OCI-LY3 (cell line): ENCODE measurements around the gene MT1HL1.

ENCODE experiments used
- EZH2phosphoT487 ChIP-seq: fragments of 200-600 bp; shearing (Covaris generic); IDR thresholded peaks from 2 replicates; pipeline ENCODE4 v1.6.1; 2018; ENCODE audit warnings: antibody characterized with exemption, mixed run types, low read depth
- TF ChIP-seq, protein P1 (sequence below): fragments of 200-600, 300-600 bp; sonication (generic); IDR thresholded peaks from 2 replicates; pipeline ENCODE4 v1.5.1; 2014; ENCODE audit warnings: antibody characterized with exemption, low read length, low read depth

DNA sequence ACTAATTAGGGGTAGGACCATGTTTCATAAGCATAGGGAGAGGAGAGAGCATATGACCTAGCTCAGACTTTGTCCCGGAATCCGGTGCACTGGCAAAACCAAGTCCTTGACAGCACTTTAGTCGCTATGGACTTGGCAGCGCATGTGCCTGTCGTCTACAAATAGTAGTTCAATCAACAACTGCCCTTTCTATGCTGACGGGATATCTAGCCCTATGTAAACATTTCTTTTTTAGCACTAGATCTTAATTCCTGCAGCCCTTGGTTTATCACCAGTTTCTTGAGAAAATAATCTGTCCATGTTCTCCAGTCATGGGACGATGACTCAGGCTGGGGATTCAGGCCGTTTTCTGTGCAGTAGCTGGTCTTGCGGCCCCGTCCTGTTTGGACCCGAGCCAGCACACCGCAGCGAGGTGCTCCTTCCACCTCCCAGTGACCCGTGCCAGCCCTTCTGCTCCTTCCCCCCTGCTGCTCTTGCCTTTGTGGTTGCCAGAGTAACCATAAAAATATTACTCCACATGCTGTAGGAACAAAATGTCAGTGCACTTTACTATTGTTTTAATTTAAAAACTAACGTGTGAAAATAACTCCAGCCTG, 8.6 kb upstream of the MT1HL1 start:
- TF ChIP-seq, protein P1, sequence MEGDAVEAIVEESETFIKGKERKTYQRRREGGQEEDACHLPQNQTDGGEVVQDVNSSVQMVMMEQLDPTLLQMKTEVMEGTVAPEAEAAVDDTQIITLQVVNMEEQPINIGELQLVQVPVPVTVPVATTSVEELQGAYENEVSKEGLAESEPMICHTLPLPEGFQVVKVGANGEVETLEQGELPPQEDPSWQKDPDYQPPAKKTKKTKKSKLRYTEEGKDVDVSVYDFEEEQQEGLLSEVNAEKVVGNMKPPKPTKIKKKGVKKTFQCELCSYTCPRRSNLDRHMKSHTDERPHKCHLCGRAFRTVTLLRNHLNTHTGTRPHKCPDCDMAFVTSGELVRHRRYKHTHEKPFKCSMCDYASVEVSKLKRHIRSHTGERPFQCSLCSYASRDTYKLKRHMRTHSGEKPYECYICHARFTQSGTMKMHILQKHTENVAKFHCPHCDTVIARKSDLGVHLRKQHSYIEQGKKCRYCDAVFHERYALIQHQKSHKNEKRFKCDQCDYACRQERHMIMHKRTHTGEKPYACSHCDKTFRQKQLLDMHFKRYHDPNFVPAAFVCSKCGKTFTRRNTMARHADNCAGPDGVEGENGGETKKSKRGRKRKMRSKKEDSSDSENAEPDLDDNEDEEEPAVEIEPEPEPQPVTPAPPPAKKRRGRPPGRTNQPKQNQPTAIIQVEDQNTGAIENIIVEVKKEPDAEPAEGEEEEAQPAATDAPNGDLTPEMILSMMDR: no peak
- TF ChIP-seq EZH2phosphoT487: no peak
